SK-N-MC (cell line): Measurements from ENCODE around the gene LINC00237.

Experiments
- EZH2 ChIP-seq: fragments of 200-600 bp; sonication (generic); IDR thresholded peaks from one replicate; pipeline ENCODE4 v1.6.1; 2017; ENCODE audit warnings: antibody characterized with exemption
- FOXP2 ChIP-seq: optimal IDR thresholded peaks from 2 replicates; pipeline ENCODE3; 2011; ENCODE audit warnings: mild to moderate bottlenecking, moderate library complexity; ENCODE audit not compliant: insufficient read depth; ENCODE audit errors: extremely low read length, control extremely low read depth
- POLR2AphosphoS5 ChIP-seq: IDR thresholded peaks from 2 replicates; pipeline ENCODE4 v1.6.1; 2012; ENCODE audit warnings: mild to moderate bottlenecking, low read depth, low read length, borderline replicate concordance

DNA sequence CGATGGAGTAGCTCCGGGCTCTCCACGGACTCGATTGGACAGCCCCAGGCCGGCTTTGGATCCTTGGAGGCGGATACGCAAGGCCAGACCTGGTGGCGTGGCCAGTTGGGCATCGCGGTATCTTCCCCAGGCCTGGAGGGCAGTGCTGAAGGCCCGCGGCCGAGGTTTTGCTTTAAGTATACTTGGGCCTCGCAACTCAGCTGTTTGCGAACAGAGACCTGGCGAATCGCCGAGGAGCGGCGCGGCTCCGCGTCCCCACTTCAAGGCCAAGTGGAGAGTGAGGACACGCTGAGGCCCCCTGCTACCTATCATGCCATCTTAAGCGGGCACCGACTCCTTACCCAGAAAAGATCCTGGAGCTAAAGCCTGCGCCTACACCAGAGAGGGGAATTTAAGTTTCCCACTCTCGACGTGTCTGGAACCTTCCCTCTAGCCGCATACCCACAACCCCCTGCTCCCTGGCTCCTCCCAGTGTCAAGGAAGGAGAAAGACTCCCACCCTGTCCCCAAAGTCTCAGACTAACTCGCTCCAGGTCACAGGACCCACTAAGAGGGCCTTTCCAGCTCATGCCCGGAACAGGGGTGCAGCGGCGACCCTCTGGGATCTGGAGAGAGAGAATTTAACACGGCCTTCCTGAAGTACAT, 4.1 kb downstream of the LINC00237 start:
- TF ChIP-seq EZH2 = no peak
- TF ChIP-seq POLR2AphosphoS5 = no peak; the same call in 1 of the 2 replicates
- no peak for TF ChIP-seq FOXP2
